Suppressor macrophage treated with lipopolysaccharide for 1 hour (primary cell): ENCODE data around the gene PRRG3.
"Not testable (repeated sequence)": the region's sequence is repeated elsewhere in the genome, so short reads cannot be mapped to it uniquely, and the experiment has no call there.

Experiments
- DNase-seq, 3 donors: peaks; one replicate each; pipeline ENCODE4 v3.0.0-alpha.2; 2020 to 2022

The PRRG3 gene

GRCh38 chrX:151694661-151695582, at the start of gene PRRG3:
PRRG3 (plus strand) TSS chrX:151695458; CDS start chrX:151698815, 3,357 bp downstream.
- no peak for DNase-seq

- DNase-seq, result no peak
Observed at GRCh38 chrX:151675121-151675746, 20.0 kb upstream of the PRRG3 start.

GRCh38 chrX:151676196-151676595, 19.1 kb upstream of the PRRG3 start:
- DNase-seq, result no peak

- DNase-seq, result no peak
Observed at GRCh38 chrX:151679798-151680402, 15.4 kb upstream of the PRRG3 start.

GRCh38 chrX:151680805-151681204, 14.5 kb upstream of the PRRG3 start:
- DNase-seq, result peak; percentile 35 to 63 (median 47)

GRCh38 chrX:151687635-151688034, 7.6 kb upstream of the PRRG3 start:
- DNase-seq, result no peak

GRCh38 chrX:151688695-151689094, 6.6 kb upstream of the PRRG3 start:
- no peak for DNase-seq

GRCh38 chrX:151692825-151693224, 2.4 kb upstream of the PRRG3 start:
- no peak for DNase-seq

- no peak for DNase-seq
Observed at GRCh38 chrX:151694121-151694520, 1.1 kb upstream of the PRRG3 start.

- no peak for DNase-seq
Observed at GRCh38 chrX:151695583-151696340, 504 bp downstream of the PRRG3 start.

GRCh38 chrX:151697082-151697481, 1.8 kb downstream of the PRRG3 start:
- not testable (repeated sequence) for DNase-seq

GRCh38 chrX:151697522-151697921, 2.3 kb downstream of the PRRG3 start:
- no peak for DNase-seq

GRCh38 chrX:151698485-151698884, 3.2 kb downstream of the PRRG3 start:
- DNase-seq, result no peak

- DNase-seq, result no peak
Observed at GRCh38 chrX:151699746-151700145, 4.5 kb downstream of the PRRG3 start.

GRCh38 chrX:151700581-151700980, 5.3 kb downstream of the PRRG3 start:
- no peak for DNase-seq

GRCh38 chrX:151701071-151701470, 5.8 kb downstream of the PRRG3 start:
- DNase-seq, result no peak

- no peak for DNase-seq
Observed at GRCh38 chrX:151701531-151701930, 6.3 kb downstream of the PRRG3 start.

- DNase-seq, result no peak
Observed at GRCh38 chrX:151702026-151702714, 6.9 kb downstream of the PRRG3 start.

GRCh38 chrX:151702741-151703340, 7.6 kb downstream of the PRRG3 start:
- DNase-seq, result no peak

- DNase-seq, result no peak
Observed at GRCh38 chrX:151703487-151703886, 8.2 kb downstream of the PRRG3 start.

GRCh38 chrX:151704041-151704663, 8.9 kb downstream of the PRRG3 start:
- DNase-seq, result no peak
